ENCODE data around the gene MINDY2.
A peak's percentile ranks its signal among the peaks of the same experiment; 100 is the strongest.
"Not testable (repeated sequence)": the region's sequence is repeated elsewhere in the genome, so short reads cannot be mapped to it uniquely, and the experiment has no call there.

Gene MINDY2

GRCh38 chr15:58755350-58755749 lies 15.8 kb upstream of the MINDY2 start:
- no peak for DNase-seq

DNA sequence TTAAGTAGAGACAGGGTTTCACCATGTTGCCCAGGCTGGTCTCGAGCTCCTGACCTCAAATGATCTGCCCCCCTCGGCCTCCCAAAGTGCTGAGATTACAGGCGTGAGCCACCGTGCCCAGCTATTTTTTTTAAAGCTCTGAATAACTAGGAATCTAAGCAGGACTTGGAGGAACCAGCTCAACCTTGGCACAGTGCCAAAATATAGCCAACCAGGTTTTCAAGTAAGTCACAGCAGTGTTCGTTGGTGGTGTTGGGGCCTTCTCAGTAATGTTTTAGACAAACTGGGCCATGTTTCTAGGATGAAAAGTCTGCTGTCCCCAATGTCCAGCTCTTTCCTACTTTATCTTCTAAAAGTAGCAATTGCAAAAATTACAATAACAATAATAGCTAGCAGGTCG lies 15.1 kb upstream of the MINDY2 start:
- peak in 1 of 6 experiments; percentile 6 for DNase-seq

- no peak for DNase-seq
These were observed 13.0 kb upstream of the MINDY2 start for GRCh38 chr15:58758141-58758540.

DNA sequence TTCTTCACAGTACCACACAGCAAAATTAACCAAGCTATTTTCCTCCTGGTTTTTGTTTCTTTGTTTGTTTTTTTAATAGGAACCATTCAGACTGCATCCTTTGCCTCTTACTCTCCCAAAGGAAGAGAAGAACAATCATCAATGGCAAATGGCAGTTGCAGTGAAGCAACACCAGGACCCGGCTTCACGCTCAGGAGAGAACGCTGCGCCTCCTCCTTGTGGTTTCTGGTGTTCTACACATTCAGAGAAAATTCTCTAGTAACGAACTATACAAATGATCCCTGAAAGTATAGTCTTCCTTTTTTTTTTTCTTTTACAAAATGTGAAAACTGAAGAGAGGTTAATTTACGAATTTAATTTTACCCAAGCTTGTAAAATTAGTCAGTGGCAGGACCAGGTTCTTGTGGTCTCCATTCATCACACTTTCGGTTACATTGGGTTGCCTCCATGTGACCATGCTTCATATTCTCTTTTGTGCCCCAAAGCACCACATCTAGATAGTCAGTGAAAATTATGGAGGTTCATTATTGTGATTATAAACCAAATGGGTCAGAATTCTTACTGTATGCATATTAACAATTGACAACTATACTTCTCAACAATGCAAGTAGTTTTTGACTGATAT lies 10.6 kb upstream of the MINDY2 start:
- DNase-seq: no peak

GRCh38 chr15:58761010-58761388 lies 10.1 kb upstream of the MINDY2 start:
- DNase-seq: peak in 2 of 6 experiments; percentile 11 to 21

- DNase-seq: no peak
These were observed 8.8 kb upstream of the MINDY2 start for GRCh38 chr15:58762285-58762684.

GRCh38 chr15:58762731-58763130 lies 8.4 kb upstream of the MINDY2 start:
- DNase-seq: no peak

- no peak for DNase-seq
These were observed 6.6 kb upstream of the MINDY2 start for GRCh38 chr15:58764468-58764867.

DNA sequence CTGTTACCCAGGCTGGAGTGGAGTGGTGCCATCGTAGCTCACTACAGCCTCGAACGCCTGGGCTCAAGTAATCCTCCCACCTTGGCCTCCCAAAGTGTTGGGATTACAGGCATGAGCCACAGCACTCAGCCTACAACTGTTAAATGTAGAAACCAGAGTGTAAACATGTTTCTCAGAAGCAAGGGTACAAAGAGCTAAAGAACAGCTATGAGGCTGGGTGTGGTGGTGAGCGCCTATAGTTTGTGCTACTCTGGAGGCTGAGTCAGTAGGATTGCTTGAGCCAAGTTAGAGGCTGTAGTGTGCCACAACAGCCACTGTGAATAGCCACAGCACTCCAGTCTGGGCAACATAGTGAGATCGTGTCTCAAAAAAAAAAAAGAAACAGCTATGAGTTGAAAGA lies 4.8 kb upstream of the MINDY2 start:
- no peak for DNase-seq

- peak in 4 of 6 experiments; percentile 3 to 24 (median 10) for DNase-seq
These were observed 2.5 kb upstream of the MINDY2 start for GRCh38 chr15:58768601-58769004.

DNA sequence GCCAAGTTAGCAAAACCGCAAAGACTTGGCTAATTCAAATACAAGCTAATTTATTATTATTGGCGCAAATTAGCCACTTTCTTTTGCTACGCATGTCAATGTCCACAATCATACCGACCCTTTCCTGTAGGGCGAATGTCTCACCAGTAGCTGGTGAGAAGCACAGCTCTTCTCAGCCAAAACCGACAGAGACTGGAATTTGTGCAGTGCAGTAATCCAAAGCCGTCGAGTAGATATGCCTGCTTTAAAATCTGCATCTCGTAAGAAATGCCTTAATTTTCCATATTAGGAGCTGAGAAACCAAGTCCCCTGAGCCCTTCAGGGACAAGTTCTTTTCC lies 614 bp upstream of the MINDY2 start:
- DNase-seq: peak in 1 of 6 experiments; percentile 71

DNA sequence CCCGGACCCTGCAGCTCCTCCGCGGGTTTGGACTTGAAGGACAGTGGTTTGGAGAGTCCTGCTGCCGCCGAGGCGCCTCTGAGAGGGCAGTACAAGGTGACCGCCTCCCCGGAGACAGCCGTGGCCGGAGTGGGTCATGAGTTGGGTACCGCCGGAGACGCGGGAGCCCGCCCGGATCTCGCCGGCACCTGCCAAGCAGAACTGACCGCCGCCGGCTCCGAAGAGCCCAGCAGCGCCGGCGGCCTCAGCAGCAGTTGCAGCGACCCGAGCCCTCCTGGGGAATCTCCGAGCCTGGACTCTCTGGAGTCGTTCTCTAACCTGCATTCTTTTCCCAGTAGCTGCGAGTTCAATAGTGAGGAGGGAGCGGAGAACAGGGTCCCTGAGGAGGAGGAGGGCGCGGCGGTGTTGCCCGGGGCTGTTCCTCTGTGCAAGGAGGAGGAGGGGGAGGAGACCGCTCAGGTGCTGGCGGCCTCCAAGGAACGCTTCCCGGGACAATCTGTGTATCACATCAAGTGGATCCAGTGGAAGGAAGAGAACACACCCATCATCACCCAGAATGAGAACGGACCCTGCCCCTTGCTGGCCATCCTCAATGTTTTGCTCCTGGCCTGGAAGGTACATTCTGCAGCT lies 634 bp downstream of the MINDY2 start:
- DNase-seq: peak in 3 of 6 experiments; percentile 24 to 43 (median 34)

DNA sequence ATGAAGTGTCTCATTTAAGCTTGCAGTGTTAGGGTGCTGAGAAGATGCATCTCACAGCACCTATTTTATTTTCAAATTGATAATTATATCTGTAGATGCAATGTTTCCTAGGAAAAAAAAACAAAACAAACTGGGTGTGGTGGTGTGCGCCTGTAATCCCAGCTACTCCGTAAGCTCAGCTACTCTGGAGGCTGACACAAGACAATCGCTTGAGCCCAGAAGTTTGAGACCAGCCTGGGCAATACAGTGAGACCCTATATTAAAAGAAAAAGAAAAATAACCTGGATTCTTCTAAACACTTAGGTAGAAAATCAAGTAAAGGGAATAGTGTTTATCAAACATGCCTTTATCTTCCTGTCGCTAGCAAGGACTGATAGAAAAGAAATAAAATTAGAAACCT lies 1.9 kb downstream of the MINDY2 start:
- no peak for DNase-seq

DNA sequence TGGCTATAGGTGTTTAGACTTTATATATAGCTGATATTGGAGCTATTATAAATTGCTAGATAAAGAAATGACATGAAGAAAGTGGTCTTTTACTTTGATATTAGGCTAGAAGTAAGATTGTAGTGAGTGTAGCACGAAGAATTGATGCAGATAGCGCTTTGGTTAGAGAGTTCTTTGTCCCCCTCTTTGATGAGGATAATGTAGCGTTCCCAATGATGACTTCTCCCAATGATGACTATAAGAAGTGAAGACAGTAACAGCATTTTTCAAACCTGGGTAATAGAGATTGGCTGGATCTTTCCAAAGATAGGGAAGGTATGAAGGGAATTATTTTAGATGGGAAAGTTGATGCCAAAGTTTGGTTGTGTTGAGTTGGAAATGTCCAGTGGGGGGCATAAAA lies 4.3 kb downstream of the MINDY2 start:
- DNase-seq: no peak

- no peak for DNase-seq
These were observed 6.0 kb downstream of the MINDY2 start for GRCh38 chr15:58777107-58777506.

GRCh38 chr15:58779554-58779953 lies 8.5 kb downstream of the MINDY2 start:
- no peak for DNase-seq

DNA sequence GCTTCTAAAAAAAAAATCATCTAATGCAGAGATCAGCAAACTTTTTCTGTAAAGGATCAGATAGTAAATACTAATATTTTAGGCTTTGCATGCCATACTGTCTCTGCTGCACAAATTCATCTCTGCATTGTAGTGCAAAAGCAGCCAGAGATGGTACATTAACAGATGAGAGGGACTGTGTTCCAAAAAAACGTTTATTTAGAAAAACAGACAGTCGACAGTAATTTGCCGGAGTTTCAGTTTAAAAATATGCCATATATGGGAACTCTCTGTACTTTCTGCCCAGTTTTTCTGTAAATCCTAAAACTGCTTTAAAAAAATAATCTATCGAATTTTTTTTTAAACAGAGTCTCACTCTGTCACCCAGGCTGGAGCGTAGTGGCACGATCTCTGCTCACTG lies 14.3 kb downstream of the MINDY2 start:
- no peak for DNase-seq

DNA sequence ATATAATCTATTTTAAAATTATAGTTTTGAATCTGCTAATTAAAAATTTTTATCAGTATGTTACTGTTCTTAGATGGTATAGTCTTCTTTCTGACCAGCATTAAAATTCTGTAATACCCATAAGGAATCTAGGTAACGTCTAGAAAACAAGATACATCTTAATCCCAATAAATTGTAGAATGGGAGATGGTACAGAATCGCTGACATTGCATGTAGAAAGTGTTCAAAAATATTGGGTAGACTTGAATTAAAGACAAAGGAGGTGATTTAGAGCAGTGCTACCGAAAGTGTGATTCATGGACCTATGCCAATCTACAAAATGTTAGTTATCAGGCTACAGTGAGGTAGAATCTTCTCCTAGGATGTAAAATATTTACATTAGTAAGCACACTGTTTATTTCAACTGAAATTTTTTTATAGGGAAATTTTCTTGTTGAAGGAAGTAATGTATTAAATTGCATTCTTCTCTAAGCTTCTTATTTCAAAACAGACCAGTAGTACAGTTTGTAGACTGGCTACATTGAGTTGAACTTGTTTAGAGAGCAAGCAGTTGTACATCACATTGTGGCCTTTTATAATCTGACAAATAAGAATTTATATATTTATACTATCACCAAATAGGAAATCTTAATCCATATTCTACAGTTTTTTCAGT lies 17.1 kb downstream of the MINDY2 start:
- DNase-seq: no peak

GRCh38 chr15:58793862-58794261 lies 22.8 kb downstream of the MINDY2 start:
- no peak for DNase-seq

- no peak for DNase-seq
These were observed 24.7 kb downstream of the MINDY2 start for GRCh38 chr15:58795825-58796224.

- no peak for DNase-seq
These were observed 26.4 kb downstream of the MINDY2 start for GRCh38 chr15:58797505-58797904.

DNA sequence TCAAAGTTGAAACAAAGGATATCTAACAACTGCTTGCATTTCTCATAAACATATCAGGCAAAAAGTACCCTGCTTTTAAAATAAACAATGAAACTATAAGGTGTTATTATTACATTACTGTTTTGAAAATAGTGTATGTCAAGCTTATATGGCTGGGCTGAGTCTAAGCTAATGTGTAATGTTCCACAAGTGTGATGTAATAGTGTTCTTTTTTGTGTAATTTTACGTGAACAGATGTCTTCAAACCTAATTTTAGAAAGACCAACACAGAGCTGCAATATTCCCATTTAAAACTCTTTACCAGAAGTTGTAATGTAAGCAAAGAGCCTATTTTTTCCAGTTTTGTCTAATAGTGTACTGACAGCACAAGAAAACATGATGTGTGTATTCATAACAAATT lies 34.0 kb downstream of the MINDY2 start:
- no peak for DNase-seq

- not testable (repeated sequence) for DNase-seq
These were observed 52.2 kb downstream of the MINDY2 start for GRCh38 chr15:58823267-58823666.

DNA sequence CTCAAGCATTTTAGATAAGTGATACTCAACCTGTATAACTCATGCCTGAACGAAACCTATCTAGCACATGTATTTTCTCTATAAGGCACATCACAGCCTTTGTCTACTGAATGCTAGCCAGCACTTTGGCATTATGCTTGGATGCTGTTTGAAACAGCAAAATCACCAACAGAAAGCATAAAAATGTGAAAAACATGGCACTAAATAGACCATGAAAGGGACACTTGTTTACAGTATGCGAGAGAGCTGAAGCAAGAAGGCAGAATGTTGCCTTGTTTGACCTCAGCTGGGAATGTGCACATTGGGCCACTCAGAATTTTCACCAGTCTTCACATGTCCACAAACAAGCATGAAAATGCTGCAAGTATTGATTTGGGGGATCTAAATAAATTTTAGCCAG lies 59.5 kb downstream of the MINDY2 start:
- DNase-seq: no peak
